B cell (primary cell): ENCODE data around the gene CLEC4E. TPM values are rescaled to one million over a fixed set of nuclear protein-coding genes. Genes with fewer than 3 reads are reported as not detected.
"Not testable (repeated sequence)": the region's sequence is repeated elsewhere in the genome, so short reads cannot be mapped to it uniquely, and the experiment has no call there.

Experiments
- ATAC-seq: fragments of 200-7000 bp; cut with Tn5 transposase; one replicate; pipeline ENCODE4 v1.10.0; 2021; ENCODE audit warnings: low read depth, mild to moderate bottlenecking, moderate number of reproducible peaks, moderate library complexity
- CTCF ChIA-PET: fragments of 350-600 bp; sonication (Branson Sonifier 250); formaldehyde crosslinking; loops from one replicate; lab custom pipeline; 2021; ENCODE audit warnings: antibody characterized with exemption, inconsistent platforms; lab: Charles Lee
- POLR2A ChIA-PET: fragments of 350-600 bp; sonication (Branson Sonifier 250); formaldehyde crosslinking; loops from one replicate; lab custom pipeline; 2021; ENCODE audit warnings: antibody characterized with exemption; lab: Charles Lee
- DNase-seq: peaks from one replicate; pipeline ENCODE4 v3.0.0; 2013
- H2AFZ ChIP-seq: 2 replicates; pipeline ENCODE4 v1.6.1; 2012; ENCODE audit warnings: mild to moderate bottlenecking, low read depth, low read length; ENCODE audit not compliant: insufficient read depth, poor library complexity, severe bottlenecking
- H3K27ac ChIP-seq, 2 donors: 1 replicate in 1 of 2; 2 replicates in 1 of 2; pipeline ENCODE4 v1.5.1; 2012 to 2013; ENCODE audit warnings: low read length in 2 of 2, mild to moderate bottlenecking in 2 of 2, moderate library complexity in 1 of 2
- H3K27me3 ChIP-seq, 4 experiments: fragments of 200-600 bp in 1 of 4; sonication (generic) in 1 of 4; replicated peaks in 1 of 4; 1 replicate in 2 of 4; 2 replicates in 2 of 4; pipeline versions ENCODE4 v1.6.1 to v1.7.0; 2013 to 2016; ENCODE audit warnings: low read length in 3 of 4, mild to moderate bottlenecking in 2 of 4, mixed read lengths in 1 of 4, moderate library complexity in 1 of 4; ENCODE audit not compliant: insufficient read depth in 4 of 4, control insufficient read depth in 3 of 4; ENCODE audit errors: control extremely low read depth in 1 of 4
- H3K36me3 ChIP-seq, 2 experiments: replicated peaks in 1 of 2; 1 replicate in 1 of 2; 2 replicates in 1 of 2; pipeline versions ENCODE4 v1.6.1 to v1.7.1; 2013; ENCODE audit warnings: low read length in 1 of 2; ENCODE audit not compliant: insufficient read depth in 2 of 2, control insufficient read depth in 1 of 2; ENCODE audit errors: control extremely low read depth in 1 of 2, extremely low read depth in 1 of 2
- H3K4me1 ChIP-seq, 2 donors: fragments of 200-600 bp in 1 of 2; sonication (generic) in 1 of 2; 1 replicate in 1 of 2; 2 replicates in 1 of 2; pipeline versions ENCODE4 v1.5.1 to v1.6.1; 2013 to 2017; ENCODE audit warnings: low read length in 2 of 2; ENCODE audit not compliant: control insufficient read depth in 2 of 2, insufficient read depth in 2 of 2
- H3K4me2 ChIP-seq: replicated peaks from 2 replicates; pipeline ENCODE3; 2012; ENCODE audit warnings: mild to moderate bottlenecking, low read depth, low read length; ENCODE audit not compliant: poor library complexity, severe bottlenecking
- H3K4me3 ChIP-seq, 5 experiments: fragments of 200-600 bp in 1 of 5; sonication (generic) in 1 of 5; 1 replicate in 3 of 5; 2 replicates in 2 of 5; pipeline versions ENCODE4 v1.5.1 to v1.7.0; 2011 to 2016; ENCODE audit warnings: low read length in 4 of 5, mild to moderate bottlenecking in 4 of 5, low read depth in 2 of 5, control low read depth in 1 of 5, moderate library complexity in 1 of 5; ENCODE audit not compliant: insufficient read depth in 1 of 5; ENCODE audit errors: control extremely low read depth in 1 of 5, extremely low read depth in 1 of 5
- H3K79me2 ChIP-seq: fragments of 200-600 bp; sonication (generic); one replicate; pipeline ENCODE4 v1.6.0; 2016; ENCODE audit warnings: low read length; ENCODE audit not compliant: control insufficient read depth, insufficient read depth
- H3K9ac ChIP-seq: fragments of 200-600 bp; sonication (generic); 2 replicates; pipeline ENCODE4 v1.6.1; 2017; ENCODE audit warnings: mild to moderate bottlenecking, low read length, moderate library complexity
- H3K9me3 ChIP-seq, 3 donors: one replicate each; pipeline versions ENCODE4 v1.6.1 to v1.7.1; 2013; ENCODE audit warnings: low read length in 2 of 3; ENCODE audit not compliant: control insufficient read depth in 2 of 3, insufficient read depth in 1 of 3; ENCODE audit errors: control extremely low read depth in 1 of 3
- H4K20me1 ChIP-seq: 2 replicates; pipeline ENCODE4 v1.6.0; 2012; ENCODE audit warnings: mild to moderate bottlenecking, low read length; ENCODE audit not compliant: insufficient read depth, control insufficient read depth, poor library complexity, severe bottlenecking
- H3K27ac Mint-ChIP-seq: one replicate; pipeline ENCODE4 v1.8.0; 2021; ENCODE audit warnings: mixed read lengths
- H3K27me3 Mint-ChIP-seq: one replicate; pipeline ENCODE4 v1.8.0; 2021; ENCODE audit warnings: mixed read lengths
- H3K4me1 Mint-ChIP-seq: one replicate; pipeline ENCODE4 v1.8.0; 2021; ENCODE audit warnings: mixed read lengths
- H3K4me3 Mint-ChIP-seq: one replicate; pipeline ENCODE4 v1.8.0; 2021; ENCODE audit warnings: mixed read lengths
- H3K9me3 Mint-ChIP-seq: one replicate; pipeline ENCODE4 v1.8.0; 2022; ENCODE audit warnings: mixed read lengths; ENCODE audit not compliant: insufficient read depth
- CTCF ChIP-seq: fragments of 200-600 bp; IDR thresholded peaks from one replicate; pipeline ENCODE4 v1.8.0; 2022; ENCODE audit warnings: antibody characterized with exemption, mild to moderate bottlenecking
- EZH2 ChIP-seq: IDR thresholded peaks from 2 replicates; pipeline ENCODE4 v1.6.1; 2012; ENCODE audit warnings: borderline replicate concordance, low read depth, mild to moderate bottlenecking, moderate library complexity, low read length; ENCODE audit not compliant: insufficient read depth, poor library complexity, severe bottlenecking
- WGBS: methylation state at CpG from one replicate; pipeline ENCODE4 v1.1.5; 2013; ENCODE audit warnings: missing lambda C conversion rate; ENCODE audit not compliant: insufficient coverage; 5-methylcytosine and 5-hydroxymethylcytosine counted together
- intact Hi-C: fragments of 100-400 bp; cut with micrococcal nuclease; formaldehyde crosslinking; loops from one replicate; pipeline ENCODE4 v1.10.0; 2022
- polyA plus RNA-seq: library from polyadenylated mRNA; depleted of rRNA; stranded (reverse); fragments of >200 nt; gene quantifications from 2 replicates; pipeline ENCODE4 v1.2.3, GENCODE V29; 2012
- total RNA-seq, 2 donors: library from RNA; stranded (reverse); fragments of 120-200 nt in 1 of 2; gene quantifications; 1 replicate in 1 of 2; 2 replicates in 1 of 2; pipeline versions ENCODE4 v1.2.3 to v1.2.4, GENCODE V29; 2013 to 2022

Gene CLEC4E
- total and polyA plus RNA-seq, 2 donors (not counting 1 experiment from before 2014, with no cell fraction given) = 0.06 TPM; not detected in 1

- Histone ChIP-seq H3K9me3 (no peaks in the 10 kb centered on the region), H3K27ac (no peak overlapping the region), H3K4me1 (peaks cover 0 to 3% of the 10 kb centered on the region in 2 donors), H3K4me3 (no peak overlapping the region), H4K20me1 (no peaks in the 10 kb centered on the region), H2AFZ (peak overlapping the region; percentile 18), H3K4me2 (no peak overlapping the region), H3K27me3 (peaks cover 0 to 13% (median under 1%) of the 10 kb centered on the region in 4 experiments), H3K36me3 (no peaks in the 10 kb centered on the region), H3K9ac (no peak overlapping the region), H3K79me2 (no peaks in the 10 kb centered on the region)
- ChIA-PET CTCF (interaction anchor here (1.3 kb wide), 1 partner anchor 42 kb away, joined by 3 read pairs; no protein-coding TSS in a partner anchor), POLR2A (no interaction called here)
- H3K27ac Mint-ChIP-seq = no peak overlapping the region
- DNase-seq (no peak), ATAC-seq (no peak)
- no peak for TF ChIP-seq EZH2
- no peak for TF ChIP-seq CTCF
- H3K27me3 Mint-ChIP-seq = peaks cover 32% of the 10 kb centered on the region
- H3K4me3 Mint-ChIP-seq = no peak overlapping the region
- 0% methylated on average over 1 of the region's 3 CpGs for WGBS
- intact Hi-C loops = no loop called here
- H3K9me3 Mint-ChIP-seq = no peaks in the 10 kb centered on the region
- H3K4me1 Mint-ChIP-seq = peaks cover 4% of the 10 kb centered on the region
Measured at GRCh38 chr12:8501720-8502119, 39.0 kb downstream of the CLEC4E start.

- ATAC-seq = no peak
- Histone ChIP-seq H3K36me3 (no peaks in the 10 kb centered on the region), H2AFZ (no peak overlapping the region), H3K79me2 (no peaks in the 10 kb centered on the region), H3K27ac (no peak overlapping the region), H3K27me3 (peaks cover 0 to 13% (median 9%) of the 10 kb centered on the region in 4 experiments), H3K9ac (no peak overlapping the region), H3K4me3 (no peak overlapping the region), H3K4me1 (peaks cover 0 to 3% of the 10 kb centered on the region in 2 donors), H3K9me3 (no peaks in the 10 kb centered on the region), H4K20me1 (no peaks in the 10 kb centered on the region), H3K4me2 (no peak overlapping the region)
- no peaks in the 10 kb centered on the region for H3K9me3 Mint-ChIP-seq
- no peak overlapping the region for H3K4me3 Mint-ChIP-seq
- 86% methylated on average over 1 of the region's 4 CpGs for WGBS
- TF ChIP-seq CTCF (no peak), EZH2 (no peak)
- intact Hi-C loops = no loop called here
- H3K27ac Mint-ChIP-seq = no peak overlapping the region
- peaks cover 40% of the 10 kb centered on the region for H3K27me3 Mint-ChIP-seq
- CTCF ChIA-PET = no interaction called here
- POLR2A ChIA-PET = no interaction called here
- no peak for DNase-seq
- peaks cover 4% of the 10 kb centered on the region for H3K4me1 Mint-ChIP-seq
Measured at GRCh38 chr12:8499616-8500015, 41.1 kb downstream of the CLEC4E start.

GRCh38 chr12:8496074-8496473, 44.6 kb downstream of the CLEC4E start:
- H3K79me2 ChIP-seq, H3K4me3 Mint-ChIP-seq, H3K9me3 Mint-ChIP-seq, DNase-seq, intact Hi-C loops, H3K4me2 ChIP-seq, POLR2A ChIA-PET, H2AFZ ChIP-seq, H3K4me1 Mint-ChIP-seq, ATAC-seq, H3K27ac Mint-ChIP-seq, H3K36me3 ChIP-seq, CTCF ChIA-PET, H3K4me3 ChIP-seq, H3K9me3 ChIP-seq, H3K4me1 ChIP-seq, H4K20me1 ChIP-seq, H3K9ac ChIP-seq, H3K27ac ChIP-seq: not testable (repeated sequence)
- 60% methylated on average over 2 of the region's 7 CpGs for WGBS
- peaks cover 40% of the 10 kb centered on the region for H3K27me3 Mint-ChIP-seq
- peaks cover 0 to 13% (median 11%) of the 10 kb centered on the region in 4 experiments for H3K27me3 ChIP-seq
